Activated T-helper 17 cell treated with anti-CD3 and anti-CD28 coated beads, Interleukin-2, amount 50 U/mL, for 72 hours (primary cell): ENCODE results near the gene PDCD10. TPM values are rescaled to one million over a fixed set of nuclear protein-coding genes. Genes with fewer than 3 reads are reported as not detected.

Source experiments
- ATAC-seq: fragments of 150-1000 bp; cut with Tn5 transposase; replicated peaks from 2 replicates; pipeline ENCODE4 v1.10.0; 2021; ENCODE audit warnings: mild to moderate bottlenecking, moderate library complexity
- H3K27ac Mint-ChIP-seq: one replicate; pipeline ENCODE4 v1.8.0; 2022; ENCODE audit warnings: mixed read lengths
- H3K27me3 Mint-ChIP-seq: one replicate; pipeline ENCODE4 v1.8.0; 2022; ENCODE audit warnings: mixed read lengths
- H3K36me3 Mint-ChIP-seq: one replicate; pipeline ENCODE4 v1.8.0; 2022; ENCODE audit warnings: low read depth, mild to moderate bottlenecking, mixed read lengths
- H3K4me1 Mint-ChIP-seq: one replicate; pipeline ENCODE4 v1.8.0; 2022; ENCODE audit warnings: mixed read lengths
- H3K4me3 Mint-ChIP-seq: one replicate; pipeline ENCODE4 v1.8.0; 2022; ENCODE audit warnings: mild to moderate bottlenecking, mixed read lengths
- H3K9me3 Mint-ChIP-seq: one replicate; pipeline ENCODE4 v1.8.0; 2022; ENCODE audit warnings: mixed read lengths
- total RNA-seq, 2 donors: library from RNA; stranded (reverse); gene quantifications; one replicate each; pipeline ENCODE4 v1.2.3, GENCODE V29; 2022

PDCD10 gene
- total RNA-seq, 2 donors from 2014 or later, result 81.9 to 83.9 TPM

DNA sequence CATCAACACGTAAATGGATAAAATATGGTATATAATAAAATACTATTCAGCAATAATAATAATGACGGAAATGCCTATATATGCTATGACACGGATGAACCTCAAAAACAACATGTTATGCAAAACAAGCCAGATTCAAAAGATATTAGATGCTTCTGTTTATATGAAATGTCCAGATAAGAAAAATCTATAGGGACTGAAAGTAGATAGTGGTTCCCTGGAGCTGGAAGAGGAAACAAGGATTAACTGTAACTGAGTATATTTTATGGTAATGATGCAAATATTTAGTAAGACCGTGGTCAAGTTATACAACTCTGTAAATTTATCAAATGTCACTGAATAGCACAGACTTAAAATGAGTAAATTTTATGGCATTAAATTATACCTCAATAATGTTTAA lies 55.2 kb downstream of the PDCD10 start:
- H3K36me3 Mint-ChIP-seq, result peaks cover 98% of the 10 kb centered on the region

GRCh38 chr3:167675848-167676247 lies 58.8 kb downstream of the PDCD10 start:
- Mint-ChIP-seq H3K36me3 (peaks cover 80% of the 10 kb centered on the region), H3K4me1 (no peaks in the 10 kb centered on the region), H3K4me3 (no peak overlapping the region), H3K27ac (no peak overlapping the region), H3K27me3 (no peaks in the 10 kb centered on the region), H3K9me3 (peaks cover 5% of the 10 kb centered on the region)
- ATAC-seq, result no peak

More for the DNA sequence above, 55.2 kb downstream of the PDCD10 start:
- H3K9me3 Mint-ChIP-seq, result peaks cover 5% of the 10 kb centered on the region
- no peak overlapping the region for H3K27ac Mint-ChIP-seq
- H3K4me3 Mint-ChIP-seq, result no peak overlapping the region
- H3K4me1 Mint-ChIP-seq, result no peaks in the 10 kb centered on the region
- no peaks in the 10 kb centered on the region for H3K27me3 Mint-ChIP-seq
- ATAC-seq, result no peak

- peaks cover 56% of the 10 kb centered on the region for H3K36me3 Mint-ChIP-seq
These were observed 61.5 kb downstream of the PDCD10 start for GRCh38 chr3:167673221-167673620.

GRCh38 chr3:167671878-167672427 lies 62.7 kb downstream of the PDCD10 start:
- no peaks in the 10 kb centered on the region for H3K27me3 Mint-ChIP-seq
- H3K9me3 Mint-ChIP-seq, result peaks cover 5% of the 10 kb centered on the region
- no peaks in the 10 kb centered on the region for H3K4me1 Mint-ChIP-seq
- ATAC-seq, result no peak
- peaks cover 43% of the 10 kb centered on the region for H3K36me3 Mint-ChIP-seq
- no peak overlapping the region for H3K4me3 Mint-ChIP-seq
- H3K27ac Mint-ChIP-seq, result no peak overlapping the region

More at GRCh38 chr3:167673221-167673620, 61.5 kb downstream of the PDCD10 start:
- Mint-ChIP-seq H3K4me1 (no peaks in the 10 kb centered on the region), H3K4me3 (no peak overlapping the region), H3K9me3 (peaks cover 5% of the 10 kb centered on the region), H3K27ac (no peak overlapping the region), H3K27me3 (no peaks in the 10 kb centered on the region)
- ATAC-seq, result no peak

DNA sequence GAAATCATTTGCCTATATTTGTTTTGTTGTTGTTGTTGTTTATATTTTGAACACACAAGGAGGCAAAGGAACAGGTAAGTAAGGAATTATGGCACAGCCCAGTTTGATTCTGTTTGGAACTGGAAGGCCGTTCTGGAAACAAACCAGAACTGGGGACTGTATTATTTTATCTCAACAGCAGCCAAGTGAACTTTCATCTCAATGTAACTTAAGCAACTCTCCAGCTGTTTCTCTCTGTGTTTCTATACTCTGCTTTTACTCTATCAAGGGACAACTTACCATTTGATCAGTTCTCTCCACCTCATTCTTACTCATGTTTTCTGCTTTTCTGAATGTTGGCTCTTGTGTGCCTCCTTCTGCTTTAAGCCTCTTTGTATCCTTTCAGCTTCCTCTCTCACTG lies 65.0 kb downstream of the PDCD10 start:
- Mint-ChIP-seq H3K9me3 (no peaks in the 10 kb centered on the region), H3K4me3 (no peak overlapping the region), H3K36me3 (peaks cover 21% of the 10 kb centered on the region), H3K4me1 (no peaks in the 10 kb centered on the region), H3K27me3 (no peaks in the 10 kb centered on the region), H3K27ac (no peak overlapping the region)
- no peak for ATAC-seq

DNA sequence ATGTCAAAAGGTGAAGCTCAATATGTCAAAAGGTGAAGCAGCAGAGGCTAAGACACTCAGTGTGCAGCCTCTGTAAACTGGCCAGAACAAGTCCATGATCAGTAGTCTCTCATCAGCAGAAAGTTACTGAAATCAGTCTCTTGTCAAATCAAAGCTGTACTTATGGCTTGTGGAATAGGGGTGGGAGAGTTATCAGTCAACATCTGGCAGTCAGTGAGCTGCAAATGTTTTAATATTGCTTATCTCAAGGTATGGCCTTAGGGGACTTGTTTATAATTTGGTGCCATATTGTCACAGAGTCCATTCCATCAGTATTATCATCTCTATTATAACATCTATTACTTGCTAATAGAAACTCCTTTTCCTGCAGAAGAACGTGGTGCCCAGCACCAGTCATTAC lies 66.0 kb downstream of the PDCD10 start:
- Mint-ChIP-seq H3K9me3 (no peaks in the 10 kb centered on the region), H3K27ac (no peak overlapping the region), H3K4me1 (no peaks in the 10 kb centered on the region), H3K36me3 (peaks cover 10% of the 10 kb centered on the region), H3K4me3 (no peak overlapping the region), H3K27me3 (no peaks in the 10 kb centered on the region)
- no peak for ATAC-seq

- no peak overlapping the region for H3K4me3 Mint-ChIP-seq
- no peaks in the 10 kb centered on the region for H3K9me3 Mint-ChIP-seq
- H3K36me3 Mint-ChIP-seq, result no peaks in the 10 kb centered on the region
- ATAC-seq, result no peak
- H3K27ac Mint-ChIP-seq, result no peak overlapping the region
- H3K27me3 Mint-ChIP-seq, result no peaks in the 10 kb centered on the region
- no peaks in the 10 kb centered on the region for H3K4me1 Mint-ChIP-seq
These were observed 68.1 kb downstream of the PDCD10 start for GRCh38 chr3:167666563-167666962.

DNA sequence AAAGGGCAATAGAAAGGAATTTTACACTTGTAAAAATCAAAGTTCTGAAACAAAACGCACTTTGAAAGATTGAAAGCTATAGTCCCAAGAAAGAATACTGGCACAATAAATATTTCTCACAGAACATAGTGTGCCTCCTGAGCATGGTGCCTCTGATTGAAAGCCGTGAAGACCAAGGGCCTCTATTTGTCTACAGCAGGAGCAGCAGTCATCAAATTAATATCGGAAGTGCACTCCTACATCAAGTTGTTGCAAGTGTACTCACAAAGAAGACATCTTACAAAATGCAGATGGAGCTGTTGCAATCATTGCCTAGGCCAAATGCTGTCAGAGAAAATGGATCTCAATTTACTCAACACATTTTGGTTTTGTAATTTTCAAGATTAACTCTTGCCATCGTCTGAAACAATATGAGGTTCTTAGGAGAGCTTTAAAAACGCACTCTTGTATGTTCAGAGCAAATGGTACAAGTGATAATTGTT lies 71.7 kb downstream of the PDCD10 start:
- Mint-ChIP-seq H3K9me3 (no peaks in the 10 kb centered on the region), H3K27me3 (no peaks in the 10 kb centered on the region), H3K27ac (no peak overlapping the region), H3K4me1 (no peaks in the 10 kb centered on the region), H3K4me3 (no peak overlapping the region), H3K36me3 (no peaks in the 10 kb centered on the region)
- ATAC-seq, result no peak

GRCh38 chr3:167657684-167658225 lies 76.9 kb downstream of the PDCD10 start:
- H3K27me3 Mint-ChIP-seq, result no peaks in the 10 kb centered on the region
- H3K4me3 Mint-ChIP-seq, result no peak overlapping the region
- H3K27ac Mint-ChIP-seq, result no peak overlapping the region
- ATAC-seq, result no peak
- no peaks in the 10 kb centered on the region for H3K36me3 Mint-ChIP-seq
- no peaks in the 10 kb centered on the region for H3K4me1 Mint-ChIP-seq
- H3K9me3 Mint-ChIP-seq, result no peaks in the 10 kb centered on the region

- Mint-ChIP-seq H3K36me3 (no peaks in the 10 kb centered on the region), H3K9me3 (no peaks in the 10 kb centered on the region), H3K27me3 (no peaks in the 10 kb centered on the region), H3K4me1 (no peaks in the 10 kb centered on the region), H3K4me3 (no peak overlapping the region), H3K27ac (no peak overlapping the region)
- ATAC-seq, result no peak
These were observed 77.9 kb downstream of the PDCD10 start for GRCh38 chr3:167656821-167657220.

- H3K27ac Mint-ChIP-seq, result no peak within 1 kb of the TSS
- no peak within 1 kb of the TSS for H3K4me3 Mint-ChIP-seq
- no peak for ATAC-seq
- no peaks in the 10 kb centered on the region for H3K36me3 Mint-ChIP-seq
- H3K4me1 Mint-ChIP-seq, result no peaks in the 10 kb centered on the region
- no peaks in the 10 kb centered on the region for H3K9me3 Mint-ChIP-seq
- H3K27me3 Mint-ChIP-seq, result no peaks in the 10 kb centered on the region
These were observed 80.9 kb downstream of the PDCD10 start, which contains the start of gene WDR49 for GRCh38 chr3:167653760-167654159. Gene WDR49 (minus strand): TSS chr3:167653942. CDS start chr3:167653425, 517 bp downstream.

- Mint-ChIP-seq H3K4me3 (no peak overlapping the region), H3K27me3 (no peaks in the 10 kb centered on the region), H3K9me3 (no peaks in the 10 kb centered on the region), H3K4me1 (no peaks in the 10 kb centered on the region), H3K36me3 (no peaks in the 10 kb centered on the region), H3K27ac (no peak overlapping the region)
- ATAC-seq, result no peak
These were observed 81.5 kb downstream of the PDCD10 start for GRCh38 chr3:167653155-167653554.

- no peaks in the 10 kb centered on the region for H3K36me3 Mint-ChIP-seq
- no peaks in the 10 kb centered on the region for H3K4me1 Mint-ChIP-seq
- no peaks in the 10 kb centered on the region for H3K9me3 Mint-ChIP-seq
- no peak for ATAC-seq
- no peaks in the 10 kb centered on the region for H3K27me3 Mint-ChIP-seq
- H3K27ac Mint-ChIP-seq, result no peak overlapping the region
- no peak overlapping the region for H3K4me3 Mint-ChIP-seq
These were observed 82.9 kb downstream of the PDCD10 start for GRCh38 chr3:167651826-167652225.

- H3K4me3 Mint-ChIP-seq, result no peak overlapping the region
- no peaks in the 10 kb centered on the region for H3K27me3 Mint-ChIP-seq
- H3K9me3 Mint-ChIP-seq, result peaks cover 8% of the 10 kb centered on the region
- no peaks in the 10 kb centered on the region for H3K4me1 Mint-ChIP-seq
- no peak for ATAC-seq
- H3K36me3 Mint-ChIP-seq, result no peaks in the 10 kb centered on the region
- H3K27ac Mint-ChIP-seq, result no peak overlapping the region
These were observed 84.2 kb downstream of the PDCD10 start for GRCh38 chr3:167650459-167650858.

- no peaks in the 10 kb centered on the region for H3K4me1 Mint-ChIP-seq
- peaks cover 9% of the 10 kb centered on the region for H3K9me3 Mint-ChIP-seq
- ATAC-seq, result no peak
- H3K4me3 Mint-ChIP-seq, result no peak overlapping the region
- H3K27me3 Mint-ChIP-seq, result no peaks in the 10 kb centered on the region
- no peaks in the 10 kb centered on the region for H3K36me3 Mint-ChIP-seq
- no peak overlapping the region for H3K27ac Mint-ChIP-seq
These were observed 84.9 kb downstream of the PDCD10 start for GRCh38 chr3:167649746-167650145.
